ENCODE measurements around the gene IGF2R. TPM values are rescaled to one million over a fixed set of nuclear protein-coding genes. Genes with fewer than 3 reads are reported as not detected.

IGF2R gene
- total and polyA plus RNA-seq, 2 donors from 2014 or later: 23.7 to 88.6 TPM

DNA sequence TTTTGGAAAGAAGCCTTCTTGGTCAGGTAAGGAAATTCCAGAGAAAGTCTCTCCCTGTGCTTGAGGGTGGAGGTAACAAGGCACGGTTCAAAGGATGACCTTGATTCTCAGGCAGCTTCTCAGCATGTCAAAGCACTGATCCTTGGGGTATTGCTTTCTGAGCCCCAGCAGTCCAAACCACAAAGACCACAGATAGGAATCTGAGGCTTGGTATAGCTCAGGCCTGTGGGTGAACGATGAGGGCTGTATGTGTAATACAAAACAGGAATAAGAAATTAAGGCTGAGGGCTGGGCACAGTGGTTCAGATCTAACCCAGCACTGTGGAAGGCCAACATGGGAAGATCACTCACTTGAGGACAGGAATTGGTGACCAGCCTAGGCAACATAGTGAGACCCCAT, 82.5 kb downstream of the IGF2R start:
- Histone ChIP-seq H3K27me3 (ENCODE audit: control insufficient read depth, insufficient read depth, low read length) (no peaks in the 10 kb centered on the region), H3K27ac (ENCODE audit: low read depth in 2 of 2, low read length in 2 of 2) (no peak overlapping the region), H3K9ac (ENCODE audit: low read length in 3 of 3) (no peak overlapping the region), H3K9me3 (ENCODE audit: control insufficient read depth in 2 of 3, insufficient read depth in 1 of 3, low read length in 3 of 3) (no peaks in the 10 kb centered on the region), H3K4me3 (ENCODE audit: low read length in 3 of 3) (no peak overlapping the region), H3K4me1 (ENCODE audit: control insufficient read depth in 2 of 3, insufficient read depth in 2 of 3, low read depth in 1 of 3, low read length in 3 of 3) (no peaks in the 10 kb centered on the region), H3K36me3 (ENCODE audit: control insufficient read depth in 2 of 3, insufficient read depth in 3 of 3, low read length in 3 of 3) (peaks cover 2 to 81% (median 68%) of the 10 kb centered on the region in 3 donors)
- intact Hi-C loops (cut with DNase I): no loop called here
- no peak for TF ChIP-seq CTCF (IDR thresholded peaks at IDR 0.05; ENCODE audit: borderline replicate concordance, extremely low read depth, insufficient read depth)
- DNase-seq (no peak), FAIRE-seq (no peak)

- FAIRE-seq: no peak
- H3K9me3 ChIP-seq (ENCODE audit: control insufficient read depth in 2 of 3, insufficient read depth in 1 of 3, low read length in 3 of 3): no peaks in the 10 kb centered on the region
Measured at GRCh38 chr6:160054271-160054670, 85.4 kb downstream of the IGF2R start.

GRCh38 chr6:160054913-160055312, 86.0 kb downstream of the IGF2R start:
- H3K27ac ChIP-seq (ENCODE audit: low read depth in 2 of 2, low read length in 2 of 2): no peak overlapping the region
- DNase-seq (no peak), FAIRE-seq (no peak)
- H3K27me3 ChIP-seq (ENCODE audit: control insufficient read depth, insufficient read depth, low read length): no peaks in the 10 kb centered on the region
- peaks cover 0 to 15% (median 8%) of the 10 kb centered on the region in 3 donors for H3K4me1 ChIP-seq (ENCODE audit: control insufficient read depth in 2 of 3, insufficient read depth in 2 of 3, low read depth in 1 of 3, low read length in 3 of 3)
- TF ChIP-seq CTCF (IDR thresholded peaks at IDR 0.05; ENCODE audit: borderline replicate concordance, extremely low read depth, insufficient read depth): no peak
- H3K4me3 ChIP-seq (ENCODE audit: low read length in 3 of 3): no peak overlapping the region
- intact Hi-C loops (cut with DNase I): no loop called here
- no peak overlapping the region for H3K9ac ChIP-seq (ENCODE audit: low read length in 3 of 3)
- no peaks in the 10 kb centered on the region for H3K9me3 ChIP-seq (ENCODE audit: control insufficient read depth in 2 of 3, insufficient read depth in 1 of 3, low read length in 3 of 3)
- peaks cover 4 to 76% (median 65%) of the 10 kb centered on the region in 3 donors for H3K36me3 ChIP-seq (ENCODE audit: control insufficient read depth in 2 of 3, insufficient read depth in 3 of 3, low read length in 3 of 3)

More at GRCh38 chr6:160054271-160054670, 85.4 kb downstream of the IGF2R start:
- Histone ChIP-seq H3K27me3 (ENCODE audit: control insufficient read depth, insufficient read depth, low read length) (no peaks in the 10 kb centered on the region), H3K4me1 (ENCODE audit: control insufficient read depth in 2 of 3, insufficient read depth in 2 of 3, low read depth in 1 of 3, low read length in 3 of 3) (peaks cover 0 to 15% (median 8%) of the 10 kb centered on the region in 3 donors), H3K27ac (ENCODE audit: low read depth in 2 of 2, low read length in 2 of 2) (no peak overlapping the region), H3K4me3 (ENCODE audit: low read length in 3 of 3) (no peak overlapping the region), H3K36me3 (ENCODE audit: control insufficient read depth in 2 of 3, insufficient read depth in 3 of 3, low read length in 3 of 3) (peaks cover 4 to 76% (median 61%) of the 10 kb centered on the region in 3 donors), H3K9ac (ENCODE audit: low read length in 3 of 3) (no peak overlapping the region)
- no peak for TF ChIP-seq CTCF (IDR thresholded peaks at IDR 0.05; ENCODE audit: borderline replicate concordance, extremely low read depth, insufficient read depth)
- DNase-seq: no peak
- intact Hi-C loops (cut with DNase I): no loop called here

GRCh38 chr6:160055378-160055777, 86.5 kb downstream of the IGF2R start:
- Histone ChIP-seq H3K4me3 (ENCODE audit: low read length in 3 of 3) (no peak overlapping the region), H3K4me1 (ENCODE audit: control insufficient read depth in 2 of 3, insufficient read depth in 2 of 3, low read depth in 1 of 3, low read length in 3 of 3) (peaks cover 0 to 15% (median 8%) of the 10 kb centered on the region in 3 donors), H3K9ac (ENCODE audit: low read length in 3 of 3) (no peak overlapping the region), H3K27me3 (ENCODE audit: control insufficient read depth, insufficient read depth, low read length) (no peaks in the 10 kb centered on the region), H3K36me3 (ENCODE audit: control insufficient read depth in 2 of 3, insufficient read depth in 3 of 3, low read length in 3 of 3) (peaks cover 4 to 76% (median 65%) of the 10 kb centered on the region in 3 donors), H3K27ac (ENCODE audit: low read depth in 2 of 2, low read length in 2 of 2) (no peak overlapping the region), H3K9me3 (ENCODE audit: control insufficient read depth in 2 of 3, insufficient read depth in 1 of 3, low read length in 3 of 3) (no peaks in the 10 kb centered on the region)
- DNase-seq (no peak), FAIRE-seq (no peak)
- TF ChIP-seq CTCF (IDR thresholded peaks at IDR 0.05; ENCODE audit: borderline replicate concordance, extremely low read depth, insufficient read depth): no peak
- intact Hi-C loops (cut with DNase I): no loop called here

Data from kidney (tissue), 14 donors.